HG02981 (cell line): Measurements from ENCODE around the gene FDX2.
"Not testable (repeated sequence)": the region's sequence is repeated elsewhere in the genome, so short reads cannot be mapped to it uniquely, and the experiment has no call there.

Experiments
- ATAC-seq: cut with Tn5 transposase; IDR thresholded peaks from one replicate; pipeline ENCODE4 v1.9.1; 2021; ENCODE audit warnings: mild to moderate bottlenecking, moderate library complexity; ENCODE audit not compliant: unreplicated experiment

The FDX2 gene

GRCh38 chr19:10284065-10284959 is 31.5 kb downstream of the FDX2 start:
- no peak for ATAC-seq

- no peak for ATAC-seq
Observed at GRCh38 chr19:10283301-10284064, 32.3 kb downstream of the FDX2 start.

- not testable (repeated sequence) for ATAC-seq
Observed at GRCh38 chr19:10282043-10282442, 33.8 kb downstream of the FDX2 start.

- ATAC-seq = no peak
Observed at GRCh38 chr19:10279737-10280442, 35.9 kb downstream of the FDX2 start.

GRCh38 chr19:10278935-10279334 is 36.9 kb downstream of the FDX2 start:
- ATAC-seq = no peak

- ATAC-seq = no peak
Observed at GRCh38 chr19:10277795-10278589, 37.8 kb downstream of the FDX2 start.

- no peak for ATAC-seq
Observed at GRCh38 chr19:10274589-10274988, 41.2 kb downstream of the FDX2 start.

- ATAC-seq = no peak
Observed at GRCh38 chr19:10271543-10272086, 44.2 kb downstream of the FDX2 start.

GRCh38 chr19:10270616-10271394 is 45.0 kb downstream of the FDX2 start, which contains the start of gene ICAM1:
TSS of gene ICAM1 (plus strand) at chr19:10271120. CDS start at chr19:10271160, 40 bp downstream.
- ATAC-seq = peak; percentile 48

- ATAC-seq = peak; percentile 36
Observed at GRCh38 chr19:10270180-10270615, 45.6 kb downstream of the FDX2 start.

GRCh38 chr19:10269333-10270179 is 46.3 kb downstream of the FDX2 start:
- ATAC-seq = peak; percentile 32

- no peak for ATAC-seq
Observed at GRCh38 chr19:10268071-10268470, 47.7 kb downstream of the FDX2 start.

GRCh38 chr19:10266706-10267105 is 49.1 kb downstream of the FDX2 start:
- no peak for ATAC-seq

- ATAC-seq = no peak
Observed at GRCh38 chr19:10262771-10263170, 53.0 kb downstream of the FDX2 start.

- ATAC-seq = no peak
Observed at GRCh38 chr19:10260141-10260584, 55.7 kb downstream of the FDX2 start.
